Liver (tissue), 9 donors: ENCODE data around the gene CEACAM21. TPM values are rescaled to one million over a fixed set of nuclear protein-coding genes. Genes with fewer than 3 reads are reported as not detected.

Experiments
- DNase-seq: peaks from one replicate; pipeline ENCODE4 v3.0.0-alpha.2; 2017; ENCODE audit warnings: low spot score
- H3K27ac ChIP-seq, 2 donors: one replicate each; pipeline ENCODE4 v1.7.0; 2013; ENCODE audit warnings: inconsistent platforms in 2 of 2, low read length in 2 of 2, control low read depth in 1 of 2, low read depth in 1 of 2, mild to moderate bottlenecking in 1 of 2
- H3K27me3 ChIP-seq, 4 donors: one replicate each; pipeline versions ENCODE4 v1.6.1 to v1.7.0; 2013; ENCODE audit warnings: low read length in 3 of 4, inconsistent platforms in 1 of 4, mild to moderate bottlenecking in 1 of 4, moderate library complexity in 1 of 4; ENCODE audit not compliant: control insufficient read depth in 4 of 4, insufficient read depth in 4 of 4
- H3K36me3 ChIP-seq, 4 donors: one replicate each; pipeline versions ENCODE4 v1.6.1 to v1.7.0; 2013; ENCODE audit warnings: low read length in 3 of 4, mild to moderate bottlenecking in 3 of 4, low read depth in 1 of 4, moderate library complexity in 1 of 4; ENCODE audit not compliant: control insufficient read depth in 4 of 4, insufficient read depth in 3 of 4
- H3K4me1 ChIP-seq, 4 donors: one replicate each; pipeline versions ENCODE4 v1.6.1 to v1.7.0; 2013; ENCODE audit warnings: low read length in 3 of 4, mild to moderate bottlenecking in 3 of 4, moderate library complexity in 1 of 4; ENCODE audit not compliant: control insufficient read depth in 4 of 4, insufficient read depth in 4 of 4
- H3K4me3 ChIP-seq, 3 donors: one replicate each; pipeline versions ENCODE4 v1.6.1 to v1.7.0; 2013; ENCODE audit warnings: low read length in 3 of 3, control low read depth in 1 of 3, low read depth in 1 of 3, mild to moderate bottlenecking in 1 of 3
- H3K9ac ChIP-seq, 2 donors: one replicate each; pipeline ENCODE4 v1.7.0; 2013; ENCODE audit warnings: low read length in 2 of 2, mild to moderate bottlenecking in 2 of 2, moderate library complexity in 2 of 2, control low read depth in 1 of 2, low read depth in 1 of 2
- H3K9me3 ChIP-seq, 4 donors: one replicate each; pipeline versions ENCODE4 v1.6.1 to v1.7.0; 2013; ENCODE audit warnings: low read length in 3 of 4; ENCODE audit not compliant: control insufficient read depth in 4 of 4
- ATF3 ChIP-seq: IDR thresholded peaks from 2 replicates; pipeline ENCODE4 v1.6.1; 2016; ENCODE audit warnings: antibody characterized with exemption
- CTCF ChIP-seq: fragments of 150-350 bp; IDR thresholded peaks from 2 replicates; pipeline ENCODE4 v1.5.1; 2017; ENCODE audit warnings: improper control_type of control experiment, low read depth, low read length; ENCODE audit not compliant: missing input control
- EGR1 ChIP-seq, 2 donors: IDR thresholded peaks; 2 replicates each; pipeline ENCODE4 v1.6.1; 2016 to 2018; ENCODE audit warnings: antibody characterized with exemption in 2 of 2, low read depth in 2 of 2
- FOXA1 ChIP-seq: IDR thresholded peaks from 2 replicates; pipeline ENCODE4 v1.6.1; 2016; ENCODE audit warnings: antibody characterized with exemption
- FOXA2 ChIP-seq: IDR thresholded peaks from 2 replicates; pipeline ENCODE4 v1.6.1; 2016; ENCODE audit warnings: antibody characterized with exemption
- HNF4A ChIP-seq, 2 donors: conservative IDR thresholded peaks; 2 replicates each; pipeline ENCODE4 v1.6.1; 2016; ENCODE audit warnings: antibody characterized with exemption in 2 of 2, mild to moderate bottlenecking in 2 of 2
- HNF4G ChIP-seq: IDR thresholded peaks from 2 replicates; pipeline ENCODE4 v1.6.1; 2016; ENCODE audit warnings: antibody characterized with exemption
- JUND ChIP-seq, 2 donors: IDR thresholded peaks; 2 replicates each; pipeline ENCODE4 v1.6.1; 2016; ENCODE audit warnings: antibody characterized with exemption in 2 of 2
- MAX ChIP-seq: IDR thresholded peaks from 2 replicates; pipeline ENCODE4 v1.6.1; 2016; ENCODE audit warnings: antibody characterized with exemption
- NR2F2 ChIP-seq: IDR thresholded peaks from 2 replicates; pipeline ENCODE4 v1.6.1; 2016; ENCODE audit warnings: antibody characterized with exemption
- RAD21 ChIP-seq, 2 donors: IDR thresholded peaks; 2 replicates each; pipeline ENCODE4 v1.6.1; 2016; ENCODE audit warnings: antibody characterized with exemption in 2 of 2, mild to moderate bottlenecking in 2 of 2
- REST ChIP-seq: IDR thresholded peaks from 2 replicates; pipeline ENCODE4 v1.6.1; 2016; ENCODE audit warnings: antibody characterized with exemption, mild to moderate bottlenecking
- RXRA ChIP-seq, 2 donors: IDR thresholded peaks; 2 replicates each; pipeline ENCODE4 v1.6.1; 2017 to 2018; ENCODE audit warnings: antibody characterized with exemption in 2 of 2, mild to moderate bottlenecking in 1 of 2
- SP1 ChIP-seq: IDR thresholded peaks from 2 replicates; pipeline ENCODE4 v1.6.1; 2018; ENCODE audit warnings: antibody characterized with exemption, mild to moderate bottlenecking
- TAF1 ChIP-seq: conservative IDR thresholded peaks from 2 replicates; pipeline ENCODE4 v1.6.1; 2016; ENCODE audit warnings: antibody characterized with exemption, mild to moderate bottlenecking
- YY1 ChIP-seq: IDR thresholded peaks from 2 replicates; pipeline ENCODE4 v1.6.1; 2016; ENCODE audit warnings: antibody characterized with exemption, mild to moderate bottlenecking
- ZBTB33 ChIP-seq: IDR thresholded peaks from 2 replicates; pipeline ENCODE4 v1.6.1; 2016; ENCODE audit warnings: antibody characterized with exemption
- WGBS: extraction: QIAGEN DNeasy Blood & Tissue Kit; methylation state at CpG from one replicate; pipeline ENCODE4 v1.1.7; 2013; 5-methylcytosine and 5-hydroxymethylcytosine counted together
- polyA plus RNA-seq, 2 donors: library from polyadenylated mRNA; stranded (reverse) in 1 of 2; unstranded in 1 of 2; fragments of 200-250 nt in 1 of 2; fragments of >200 nt in 1 of 2; fragmentation: Nextera tagmentation in 1 of 2; extraction: Ambion mirVana in 1 of 2; gene quantifications; one replicate each; pipeline versions ENCODE4 v1.2.1 to v1.2.3, GENCODE V29; 2013 to 2015
- total RNA-seq, 2 donors: library from RNA; depleted of rRNA; stranded (reverse); fragments of >200 nt; gene quantifications; one replicate each; pipeline ENCODE4 v1.2.3, GENCODE V29; 2014
- donor health status: healthy.
- donor health status: healthy.
- donor health status: healthy.
- donor health status: healthy.
- donor health status: healthy.

CEACAM21 gene
- total and polyA plus RNA-seq, 4 donors = 0.58 to 2.5 (median 1.8) TPM

- H3K27me3 ChIP-seq = peaks cover 0 to 4% (median 0%) of the 10 kb centered on the region in 4 donors
- DNase-seq = no peak
- WGBS = 23% methylated on average over 6 of the region's 6 CpGs
- no peaks in the 10 kb centered on the region for H3K9me3 ChIP-seq
- no peak overlapping the region for H3K9ac ChIP-seq
- no peaks in the 10 kb centered on the region for H3K36me3 ChIP-seq
- H3K4me3 ChIP-seq = no peak overlapping the region
- no peak overlapping the region for H3K27ac ChIP-seq
- TF ChIP-seq REST (peak; percentile 99), SP1 (no peak), CTCF (no peak), HNF4A (conservative IDR thresholded peaks at IDR 0.05) (no peak), FOXA1 (no peak), MAX (no peak), RAD21 (IDR thresholded peaks at IDR 0.05) (no peak)
- no peaks in the 10 kb centered on the region for H3K4me1 ChIP-seq
These were observed 12.7 kb downstream of the CEACAM21 start for GRCh38 chr19:41588497-41589209.

- no peaks in the 10 kb centered on the region for H3K36me3 ChIP-seq
- H3K9ac ChIP-seq = no peak overlapping the region
- no peak overlapping the region for H3K4me3 ChIP-seq
- H3K9me3 ChIP-seq = no peaks in the 10 kb centered on the region
- no peak overlapping the region for H3K27ac ChIP-seq
- H3K4me1 ChIP-seq = no peaks in the 10 kb centered on the region
- 36% methylated on average over 2 of the region's 2 CpGs for WGBS
- no peak for DNase-seq
- peaks cover 0 to 4% (median 0%) of the 10 kb centered on the region in 4 donors for H3K27me3 ChIP-seq
- no peak for TF ChIP-seq ATF3
- TF ChIP-seq ZBTB33 = no peak
- no peak for TF ChIP-seq FOXA2
- no peak for TF ChIP-seq EGR1 (IDR thresholded peaks at IDR 0.05; ENCODE audit: low read depth in 2 of 2)
- no peak for TF ChIP-seq FOXA1
- no peak for TF ChIP-seq RXRA (IDR thresholded peaks at IDR 0.05)
- no peak for TF ChIP-seq CTCF
- no peak for TF ChIP-seq YY1
- no peak for TF ChIP-seq NR2F2
- TF ChIP-seq JUND (IDR thresholded peaks at IDR 0.05) = no peak
- no peak for TF ChIP-seq HNF4G
- no peak for TF ChIP-seq MAX
- no peak for TF ChIP-seq HNF4A (conservative IDR thresholded peaks at IDR 0.05)
- TF ChIP-seq RAD21 (IDR thresholded peaks at IDR 0.05) = no peak
- TF ChIP-seq REST = no peak
- no peak for TF ChIP-seq TAF1
- no peak for TF ChIP-seq SP1
These were observed 13.4 kb downstream of the CEACAM21 start for GRCh38 chr19:41589371-41589770.
